Neural progenitor cell (in vitro differentiated cells): Measurements from ENCODE around the gene MTG2. TPM values are rescaled to one million over a fixed set of nuclear protein-coding genes. Genes with fewer than 3 reads are reported as not detected.

Experiments used
- DNase-seq: peaks from one replicate; pipeline ENCODE4 v3.0.0-alpha.2; 2016; ENCODE audit warnings: low spot score
- H2AFZ ChIP-seq: fragments of 200-600 bp; sonication (generic); replicated peaks from 2 replicates; pipeline ENCODE4 v1.6.1; 2016; ENCODE audit warnings: antibody characterized with exemption
- H3F3A ChIP-seq: fragments of 200-600 bp; sonication (generic); 2 replicates; pipeline ENCODE4 v1.6.1; 2016; ENCODE audit warnings: antibody characterized with exemption, low read depth
- H3K27ac ChIP-seq: fragments of 200-600 bp; sonication (generic); 2 replicates; pipeline ENCODE4 v1.5.1; 2016; ENCODE audit warnings: mild to moderate bottlenecking
- H3K27me3 ChIP-seq: fragments of 200-600 bp; sonication (generic); 2 replicates; pipeline ENCODE4 v1.6.1; 2016; ENCODE audit warnings: mild to moderate bottlenecking, moderate library complexity
- H3K36me3 ChIP-seq: fragments of 200-600 bp; sonication (generic); 2 replicates; pipeline ENCODE4 v1.5.1; 2016
- H3K4me1 ChIP-seq: fragments of 200-600 bp; sonication (generic); 2 replicates; pipeline ENCODE4 v1.6.1; 2016; ENCODE audit warnings: mixed run types
- H3K4me2 ChIP-seq: fragments of 200-600 bp; sonication (generic); 2 replicates; pipeline ENCODE4 v1.6.1; 2016
- H3K4me3 ChIP-seq: fragments of 200-600 bp; sonication (generic); 2 replicates; pipeline ENCODE4 v1.5.1; 2016
- H3K79me2 ChIP-seq: fragments of 200-600 bp; sonication (generic); 2 replicates; pipeline ENCODE4 v1.6.1; 2016; ENCODE audit warnings: low read depth
- H3K9ac ChIP-seq: fragments of 200-600 bp; sonication (generic); 2 replicates; pipeline ENCODE4 v1.6.1; 2016
- H3K9me3 ChIP-seq: fragments of 200-600 bp; sonication (generic); 2 replicates; pipeline ENCODE4 v1.5.1; 2016; ENCODE audit warnings: low read depth
- H4K20me1 ChIP-seq: fragments of 200-600 bp; sonication (generic); 2 replicates; pipeline ENCODE4 v1.6.1; 2016; ENCODE audit warnings: low read depth
- H3K27ac Mint-ChIP-seq: 3 replicates; pipeline ENCODE4 v1.8.0; 2021; ENCODE audit warnings: mixed read lengths
- H3K27me3 Mint-ChIP-seq: 2 replicates; pipeline ENCODE4 v1.8.0; 2022; ENCODE audit warnings: low read depth, mild to moderate bottlenecking, inconsistent platforms, moderate library complexity, mixed read lengths; ENCODE audit not compliant: insufficient read depth
- H3K36me3 Mint-ChIP-seq: 3 replicates; pipeline ENCODE4 v1.8.0; 2021; ENCODE audit warnings: mixed read lengths
- H3K4me1 Mint-ChIP-seq: 3 replicates; pipeline ENCODE4 v1.8.0; 2021; ENCODE audit warnings: mixed read lengths
- H3K4me3 Mint-ChIP-seq: 3 replicates; pipeline ENCODE4 v1.8.0; 2021; ENCODE audit warnings: mild to moderate bottlenecking, moderate library complexity, mixed read lengths
- H3K9me3 Mint-ChIP-seq: 3 replicates; pipeline ENCODE4 v1.8.0; 2020; ENCODE audit warnings: mixed read lengths
- CTCF ChIP-seq: fragments of 200-600 bp; sonication (generic); IDR thresholded peaks from 2 replicates; pipeline ENCODE4 v1.5.1; 2017; ENCODE audit warnings: antibody characterized with exemption, mild to moderate bottlenecking
- EZH2 ChIP-seq: fragments of 200-600 bp; sonication (generic); IDR thresholded peaks from 2 replicates; pipeline ENCODE4 v1.6.1; 2017; ENCODE audit warnings: antibody characterized with exemption, mild to moderate bottlenecking, moderate library complexity
- EZH2phosphoT487 ChIP-seq: fragments of 200-600 bp; sonication (generic); IDR thresholded peaks from 2 replicates; pipeline ENCODE4 v1.6.1; 2017; ENCODE audit warnings: antibody characterized with exemption
- total RNA-seq: library from RNA; depleted of rRNA; stranded (reverse); fragments of >200 nt; gene quantifications from 2 replicates; pipeline ENCODE4 v1.2.3, GENCODE V29; 2015; ENCODE audit warnings: low replicate concordance

Gene MTG2
- total RNA-seq, 1 donor from 2014 or later = 16.2 TPM

GRCh38 chr20:62151835-62152364 lies 30.9 kb upstream of the MTG2 start:
- H3K9me3 Mint-ChIP-seq = peaks cover 6% of the 10 kb centered on the region
- H3K4me1 ChIP-seq = peaks cover 7% of the 10 kb centered on the region
- no peak overlapping the region for H3K4me2 ChIP-seq
- H3K27me3 ChIP-seq = no peaks in the 10 kb centered on the region
- H3K36me3 ChIP-seq = no peaks in the 10 kb centered on the region
- H3K36me3 Mint-ChIP-seq = peaks cover 38% of the 10 kb centered on the region
- no peak overlapping the region for H3K9ac ChIP-seq
- H3K4me3 Mint-ChIP-seq = no peak overlapping the region
- no peaks in the 10 kb centered on the region for H3K9me3 ChIP-seq
- H2AFZ ChIP-seq = no peak overlapping the region
- H3K27ac ChIP-seq = no peak overlapping the region
- no peak for DNase-seq
- peaks cover 12% of the 10 kb centered on the region for H3K27me3 Mint-ChIP-seq
- peaks cover 85% of the 10 kb centered on the region for H4K20me1 ChIP-seq
- H3F3A ChIP-seq = no peaks in the 10 kb centered on the region
- TF ChIP-seq EZH2phosphoT487 (no peak), EZH2 (no peak), CTCF (no peak)
- no peak overlapping the region for H3K27ac Mint-ChIP-seq
- peaks cover 16% of the 10 kb centered on the region for H3K4me1 Mint-ChIP-seq
- H3K79me2 ChIP-seq = peaks cover 100% of the 10 kb centered on the region
- H3K4me3 ChIP-seq = no peak overlapping the region

- no peak overlapping the region for H2AFZ ChIP-seq
- peaks cover 8% of the 10 kb centered on the region for H3K27me3 Mint-ChIP-seq
- H3K27me3 ChIP-seq = no peaks in the 10 kb centered on the region
- H3K4me1 ChIP-seq = peaks cover 7% of the 10 kb centered on the region
- H3K79me2 ChIP-seq = peaks cover 84% of the 10 kb centered on the region
- H3K4me2 ChIP-seq = no peak overlapping the region
- H3K9me3 ChIP-seq = no peaks in the 10 kb centered on the region
- peaks cover 72% of the 10 kb centered on the region for H4K20me1 ChIP-seq
- H3K9ac ChIP-seq = no peak overlapping the region
- no peak overlapping the region for H3K27ac Mint-ChIP-seq
- H3K4me1 Mint-ChIP-seq = peaks cover 11% of the 10 kb centered on the region
- DNase-seq = no peak
- H3F3A ChIP-seq = no peaks in the 10 kb centered on the region
- TF ChIP-seq CTCF (no peak), EZH2phosphoT487 (no peak), EZH2 (no peak)
- H3K36me3 Mint-ChIP-seq = peaks cover 33% of the 10 kb centered on the region
- H3K27ac ChIP-seq = no peak overlapping the region
- H3K9me3 Mint-ChIP-seq = peaks cover 6% of the 10 kb centered on the region
- no peak overlapping the region for H3K4me3 ChIP-seq
- H3K4me3 Mint-ChIP-seq = no peak overlapping the region
- no peaks in the 10 kb centered on the region for H3K36me3 ChIP-seq
Observed at GRCh38 chr20:62155428-62156253, 27.2 kb upstream of the MTG2 start.

GRCh38 chr20:62156254-62156556 lies 26.6 kb upstream of the MTG2 start:
- Mint-ChIP-seq H3K27ac (peak overlapping the region; percentile 37), H3K36me3 (peaks cover 33% of the 10 kb centered on the region), H3K4me1 (peaks cover 11% of the 10 kb centered on the region), H3K4me3 (no peak overlapping the region), H3K27me3 (peaks cover 8% of the 10 kb centered on the region), H3K9me3 (peaks cover 6% of the 10 kb centered on the region)
- H3K79me2 ChIP-seq = peaks cover 78% of the 10 kb centered on the region
- no peaks in the 10 kb centered on the region for H3K27me3 ChIP-seq
- H3K4me1 ChIP-seq = peaks cover 7% of the 10 kb centered on the region
- no peaks in the 10 kb centered on the region for H3K36me3 ChIP-seq
- peaks cover 66% of the 10 kb centered on the region for H4K20me1 ChIP-seq
- DNase-seq = no peak
- no peak for TF ChIP-seq CTCF
- no peak for TF ChIP-seq EZH2phosphoT487
- no peak for TF ChIP-seq EZH2
- H3K27ac ChIP-seq = peak overlapping the region; percentile 37
- no peak overlapping the region for H3K9ac ChIP-seq
- no peak overlapping the region for H2AFZ ChIP-seq
- no peaks in the 10 kb centered on the region for H3K9me3 ChIP-seq
- no peaks in the 10 kb centered on the region for H3F3A ChIP-seq
- no peak overlapping the region for H3K4me3 ChIP-seq
- H3K4me2 ChIP-seq = no peak overlapping the region
